ENCODE measurements around the gene MTA3. TPM values are rescaled to one million over a fixed set of nuclear protein-coding genes. Genes with fewer than 3 reads are reported as not detected.

MTA3 gene
- total RNA-seq, 6 donors from 2014 or later = 18.2 to 59.7 (median 27.0) TPM

DNA sequence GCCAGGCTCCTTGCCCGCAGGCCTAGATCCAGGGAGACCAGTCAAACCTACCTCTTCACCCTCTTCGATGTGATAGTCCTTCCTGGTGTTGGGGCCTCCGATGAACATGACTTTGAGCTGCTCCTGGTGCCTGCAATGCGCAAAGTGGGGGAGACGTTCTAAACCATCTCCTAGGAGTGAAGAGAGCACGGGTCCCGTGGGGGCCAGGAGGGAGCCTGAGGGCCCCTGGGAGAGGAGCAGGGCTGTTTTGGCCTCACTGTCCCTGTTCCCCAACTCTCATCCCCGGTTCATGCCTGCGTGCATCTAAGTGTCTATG is 220.0 kb downstream of the MTA3 start:
- no peak for DNase-seq
- no peak overlapping the region for H3K27ac ChIP-seq

DNA sequence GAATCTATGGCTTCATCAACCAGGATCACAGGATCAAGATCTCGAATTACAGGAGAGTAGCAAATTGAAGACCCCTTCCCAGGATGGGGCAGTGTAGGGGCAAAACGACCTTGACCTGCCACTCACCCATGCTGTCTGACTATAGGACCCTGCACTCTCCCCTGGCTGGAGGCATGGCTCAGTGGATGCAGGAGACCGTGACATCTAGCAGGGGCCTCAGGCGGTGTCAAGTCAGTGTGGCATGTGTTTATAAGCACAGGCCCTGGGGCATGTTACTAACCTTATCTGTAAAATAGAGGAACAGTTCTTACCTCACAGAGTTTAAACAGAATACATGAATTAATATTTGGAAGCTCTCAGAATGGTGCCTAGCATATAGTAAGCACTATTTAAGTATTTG is 220.4 kb downstream of the MTA3 start:
- WGBS, 2 donors = 67 to 78% methylated on average over 4 of the region's 4 CpGs
- TF ChIP-seq POLR2A (IDR thresholded peaks at IDR 0.05) (no peak), POLR2AphosphoS5 (IDR thresholded peaks at IDR 0.05) (no peak), EP300 (IDR thresholded peaks at IDR 0.05) (no peak)
- TF ChIP-seq, protein P1, sequence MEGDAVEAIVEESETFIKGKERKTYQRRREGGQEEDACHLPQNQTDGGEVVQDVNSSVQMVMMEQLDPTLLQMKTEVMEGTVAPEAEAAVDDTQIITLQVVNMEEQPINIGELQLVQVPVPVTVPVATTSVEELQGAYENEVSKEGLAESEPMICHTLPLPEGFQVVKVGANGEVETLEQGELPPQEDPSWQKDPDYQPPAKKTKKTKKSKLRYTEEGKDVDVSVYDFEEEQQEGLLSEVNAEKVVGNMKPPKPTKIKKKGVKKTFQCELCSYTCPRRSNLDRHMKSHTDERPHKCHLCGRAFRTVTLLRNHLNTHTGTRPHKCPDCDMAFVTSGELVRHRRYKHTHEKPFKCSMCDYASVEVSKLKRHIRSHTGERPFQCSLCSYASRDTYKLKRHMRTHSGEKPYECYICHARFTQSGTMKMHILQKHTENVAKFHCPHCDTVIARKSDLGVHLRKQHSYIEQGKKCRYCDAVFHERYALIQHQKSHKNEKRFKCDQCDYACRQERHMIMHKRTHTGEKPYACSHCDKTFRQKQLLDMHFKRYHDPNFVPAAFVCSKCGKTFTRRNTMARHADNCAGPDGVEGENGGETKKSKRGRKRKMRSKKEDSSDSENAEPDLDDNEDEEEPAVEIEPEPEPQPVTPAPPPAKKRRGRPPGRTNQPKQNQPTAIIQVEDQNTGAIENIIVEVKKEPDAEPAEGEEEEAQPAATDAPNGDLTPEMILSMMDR (IDR thresholded peaks at IDR 0.05) = no peak
- ATAC-seq (ENCODE audit: low FRiP score in 2 of 2) = no peak
- DNase-seq = no peak
- Histone ChIP-seq H3K27me3 (no peaks in the 10 kb centered on the region), H3K4me1 (peaks cover 9 to 20% (median 14%) of the 10 kb centered on the region in 4 donors), H3K27ac (no peak overlapping the region), H3K36me3 (no peaks in the 10 kb centered on the region), H3K9me3 (no peaks in the 10 kb centered on the region), H3K4me3 (no peak overlapping the region)

More for the DNA sequence above, 220.0 kb downstream of the MTA3 start:
- no peak for ATAC-seq (ENCODE audit: low FRiP score in 2 of 2)
- 50 to 80% methylated on average over 4 to 9 of the region's 9 CpGs for WGBS, 2 donors
- Histone ChIP-seq H3K4me1 (peaks cover 9 to 19% (median 14%) of the 10 kb centered on the region in 4 donors), H3K9me3 (no peaks in the 10 kb centered on the region), H3K27me3 (no peaks in the 10 kb centered on the region), H3K4me3 (no peak overlapping the region), H3K36me3 (no peaks in the 10 kb centered on the region)
- TF ChIP-seq, protein P1 (IDR thresholded peaks at IDR 0.05) = no peak
- TF ChIP-seq POLR2A (IDR thresholded peaks at IDR 0.05) (no peak), EP300 (IDR thresholded peaks at IDR 0.05) (no peak), POLR2AphosphoS5 (IDR thresholded peaks at IDR 0.05) (no peak)

DNA sequence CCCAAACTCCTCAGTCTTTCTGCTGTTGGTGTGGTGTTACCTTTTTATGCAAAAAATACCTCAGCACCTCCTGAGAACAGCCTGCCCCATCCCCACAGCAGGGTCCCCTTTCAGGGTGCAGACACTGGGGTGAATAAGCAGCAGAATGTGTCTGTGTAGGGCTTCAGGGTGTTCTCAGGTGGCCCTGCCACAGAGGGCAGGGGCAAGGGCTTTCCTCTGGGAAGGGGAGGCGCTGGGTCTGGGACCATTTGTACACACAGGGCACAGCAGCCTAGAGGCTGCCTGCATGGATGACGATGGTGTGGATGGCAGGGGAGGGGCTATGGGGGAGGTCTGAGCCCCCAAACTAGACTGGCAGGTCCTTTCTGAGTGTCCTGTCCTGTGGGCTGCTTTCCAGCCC is 221.3 kb downstream of the MTA3 start:
- TF ChIP-seq EP300 (IDR thresholded peaks at IDR 0.05) = no peak
- TF ChIP-seq POLR2A (IDR thresholded peaks at IDR 0.05) = no peak
- TF ChIP-seq, protein P1 (IDR thresholded peaks at IDR 0.05) = no peak
- TF ChIP-seq POLR2AphosphoS5 (IDR thresholded peaks at IDR 0.05) = no peak
- Histone ChIP-seq H3K36me3 (no peaks in the 10 kb centered on the region), H3K9me3 (no peaks in the 10 kb centered on the region), H3K27me3 (no peaks in the 10 kb centered on the region), H3K27ac (no peak overlapping the region), H3K4me1 (peaks cover 9 to 20% (median 14%) of the 10 kb centered on the region in 4 donors), H3K4me3 (no peak overlapping the region)
- DNase-seq (no peak), ATAC-seq (ENCODE audit: low FRiP score in 2 of 2) (no peak)
- 89 to 93% methylated on average over 2 of the region's 2 CpGs for WGBS, 2 donors

DNA sequence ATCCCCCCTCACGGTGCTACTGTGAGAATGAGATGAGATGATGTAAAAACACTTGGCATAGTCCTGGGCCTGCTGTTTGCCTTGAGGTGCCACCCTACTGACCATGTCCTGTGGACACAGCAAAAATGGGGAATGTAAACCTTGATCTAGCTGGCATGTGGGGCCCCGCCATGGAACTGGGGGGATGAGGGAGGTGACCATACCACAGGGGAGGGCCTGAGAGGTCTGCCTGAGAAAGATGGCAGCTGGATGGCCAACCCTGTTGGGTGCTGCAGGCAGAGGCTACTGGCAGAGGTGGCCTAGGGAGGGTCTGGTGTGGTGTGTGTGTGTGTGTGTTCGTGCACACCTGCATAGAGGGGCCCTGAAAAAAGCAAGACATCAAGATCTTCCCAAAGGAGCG is 223.2 kb downstream of the MTA3 start:
- DNase-seq (no peak), ATAC-seq (ENCODE audit: low FRiP score in 2 of 2) (no peak)
- TF ChIP-seq POLR2A (IDR thresholded peaks at IDR 0.05) = no peak
- TF ChIP-seq EP300 (IDR thresholded peaks at IDR 0.05) = no peak
- TF ChIP-seq POLR2AphosphoS5 (IDR thresholded peaks at IDR 0.05) = no peak
- TF ChIP-seq, protein P1 (IDR thresholded peaks at IDR 0.05) = no peak
- 80 to 91% methylated on average over 3 to 4 of the region's 4 CpGs for WGBS, 2 donors
- Histone ChIP-seq H3K36me3 (no peaks in the 10 kb centered on the region), H3K27ac (peak overlapping the region in 2 of 4 donors; percentile 85 to 87), H3K9me3 (no peaks in the 10 kb centered on the region), H3K27me3 (no peaks in the 10 kb centered on the region), H3K4me1 (peaks cover 9 to 20% (median 14%) of the 10 kb centered on the region in 4 donors), H3K4me3 (peak overlapping the region in 3 of 4 donors; percentile 53 to 61 (median 53))

DNA sequence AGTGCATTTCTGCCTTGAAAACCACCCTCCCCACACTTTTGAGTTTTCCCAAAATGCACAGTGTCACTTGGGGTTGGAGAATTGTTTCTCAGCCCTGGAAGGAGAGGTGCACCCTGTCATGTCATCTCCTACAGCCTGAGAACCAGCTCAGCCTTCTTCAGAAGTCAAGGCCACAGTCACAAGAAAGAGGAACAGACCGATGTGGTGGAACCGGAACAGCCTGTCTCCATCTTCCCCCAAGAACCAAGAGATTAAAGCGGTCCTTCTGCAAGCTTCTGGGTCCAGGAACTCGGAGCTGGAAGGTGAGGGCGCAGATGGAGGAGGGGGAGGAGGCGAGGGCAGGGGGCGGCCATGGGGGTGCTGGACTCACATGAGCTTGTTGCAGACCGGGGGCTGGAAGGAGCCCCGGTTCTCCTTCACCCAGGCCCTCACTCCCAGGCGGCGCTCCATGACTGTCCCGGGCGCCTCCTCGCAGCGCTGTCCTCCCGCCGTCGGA is 223.7 kb downstream of the MTA3 start:
- 13% methylated on average over 9 of the region's 18 CpGs; no CpG with 5 or more reads in 1 of the 2 donors for WGBS, 2 donors
- peaks cover 9 to 20% (median 14%) of the 10 kb centered on the region in 4 donors for H3K4me1 ChIP-seq

More for the DNA sequence above, 223.7 kb downstream of the MTA3 start:
- Histone ChIP-seq H3K36me3 (no peaks in the 10 kb centered on the region), H3K27ac (peak overlapping the region; percentile 68 to 87 (median 78)), H3K4me3 (peak overlapping the region; percentile 0 to 61 (median 53)), H3K9me3 (no peaks in the 10 kb centered on the region), H3K27me3 (no peaks in the 10 kb centered on the region)
- TF ChIP-seq EP300 (IDR thresholded peaks at IDR 0.05) (no peak), POLR2A (IDR thresholded peaks at IDR 0.05) (peak in 1 of 4 donors; percentile 34)
- ATAC-seq (ENCODE audit: low FRiP score in 2 of 2) (peak; percentile 66 to 86), DNase-seq (peak in 1 of 2 donors; percentile 48)

All from upper lobe of left lung (tissue), 6 donors.